Stimulated activated naive CD4-positive, alpha-beta T cell treated with Interleukin-2 at 50 U/mL for 16 hours (primary cell): ENCODE data around the gene ANKRD11.
"Not testable (repeated sequence)": the region's sequence is repeated elsewhere in the genome, so short reads cannot be mapped to it uniquely, and the experiment has no call there.

Experiments used
- DNase-seq: peaks from one replicate; lab custom pipeline; 2025; lab: John Stamatoyannopoulos, UW

Gene ANKRD11

DNA sequence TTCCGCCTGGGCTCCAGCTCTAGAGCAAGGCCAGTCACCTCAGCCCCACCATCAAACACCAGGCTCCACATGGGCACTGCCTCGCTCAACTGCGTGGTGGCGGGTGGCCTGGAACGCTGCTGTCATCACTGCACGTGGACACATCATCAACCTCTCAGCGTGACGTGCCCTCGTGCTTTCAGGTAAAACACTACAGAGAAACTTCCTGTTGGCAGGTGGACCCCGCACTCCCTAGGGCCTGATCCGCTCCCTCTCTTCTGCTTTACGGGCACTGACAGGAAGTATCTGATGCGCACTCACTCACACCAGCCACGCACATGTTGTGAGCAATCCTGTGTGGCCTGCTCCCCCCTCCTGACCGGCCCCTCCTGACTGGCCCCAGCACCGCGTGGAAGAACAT, 87.4 kb downstream of the ANKRD11 start:
- DNase-seq: no peak

DNA sequence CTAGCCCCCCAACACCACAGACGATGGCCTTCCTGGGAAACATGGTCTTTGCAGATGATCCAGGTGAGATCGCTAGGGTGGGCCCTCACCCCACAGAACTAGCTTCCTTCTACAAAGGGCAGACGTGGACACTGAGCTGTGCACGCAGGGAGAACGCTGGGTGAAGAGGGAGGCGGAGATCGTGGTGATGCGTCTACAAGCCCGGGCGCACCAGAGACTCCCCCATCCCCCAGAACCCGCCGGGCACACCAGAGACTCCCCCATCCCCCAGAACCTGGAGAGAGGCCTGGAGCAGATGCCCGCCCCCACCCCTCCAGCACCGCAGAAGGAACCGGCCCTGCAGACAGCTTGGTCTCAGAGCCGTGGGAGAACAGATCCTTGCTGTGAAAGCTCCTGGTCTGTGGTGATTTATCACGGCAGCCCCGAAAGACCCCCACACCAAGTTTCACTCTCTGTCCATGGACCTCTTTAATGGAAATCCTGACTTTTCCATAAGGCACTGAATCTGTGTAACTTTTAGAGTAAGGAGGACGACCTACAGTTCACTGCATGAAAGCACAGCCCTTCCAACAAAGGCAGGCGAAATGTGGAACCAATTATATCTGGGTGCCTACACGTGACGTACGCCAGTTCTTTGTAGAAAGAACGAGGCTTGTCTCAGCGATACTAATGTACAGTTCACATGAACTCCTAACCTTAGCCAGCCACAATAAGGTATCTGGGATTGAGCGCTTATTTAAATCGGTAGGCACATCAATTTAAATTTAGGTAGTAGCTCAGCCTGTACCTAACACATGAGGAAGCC, 88.5 kb downstream of the ANKRD11 start:
- DNase-seq: no peak

DNA sequence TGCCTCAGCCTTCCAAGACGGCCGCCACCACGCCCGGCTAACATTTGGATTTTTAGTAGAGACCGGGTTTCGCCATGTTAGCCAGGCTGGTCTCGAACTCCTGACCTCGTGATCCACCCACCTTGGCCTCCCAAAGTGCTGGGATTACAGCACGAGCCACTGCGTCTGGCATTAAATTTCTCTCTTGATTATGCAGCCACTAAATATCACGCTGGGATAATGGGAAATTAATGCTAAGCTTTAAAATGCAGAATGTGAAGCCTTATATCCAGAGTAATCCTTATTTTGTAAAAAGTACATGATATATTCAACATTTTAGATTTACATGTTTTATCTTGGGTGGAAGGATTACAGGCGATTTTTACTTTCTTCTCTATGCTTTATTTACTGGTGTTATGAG, 89.2 kb downstream of the ANKRD11 start:
- DNase-seq: no peak

DNA sequence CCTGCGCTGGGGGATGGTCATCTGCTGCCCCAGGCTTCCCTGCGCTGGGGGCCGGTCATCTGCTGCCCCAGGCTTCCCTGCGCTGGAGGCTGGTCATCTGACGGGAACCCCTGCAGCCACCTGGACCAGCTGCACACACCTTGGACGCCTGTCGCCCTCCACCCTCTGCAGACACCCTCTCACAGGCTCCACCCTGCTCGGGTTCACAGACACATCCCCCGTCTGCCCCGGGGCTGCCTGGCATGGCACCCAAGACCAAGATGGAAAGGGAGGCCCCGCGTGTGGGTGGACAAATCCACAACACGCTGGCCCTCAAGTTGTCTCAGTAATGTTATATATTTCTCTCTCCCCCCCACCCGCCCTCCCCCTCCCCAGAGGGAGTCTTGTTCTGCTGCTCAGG, 89.6 kb downstream of the ANKRD11 start:
- no peak for DNase-seq

DNA sequence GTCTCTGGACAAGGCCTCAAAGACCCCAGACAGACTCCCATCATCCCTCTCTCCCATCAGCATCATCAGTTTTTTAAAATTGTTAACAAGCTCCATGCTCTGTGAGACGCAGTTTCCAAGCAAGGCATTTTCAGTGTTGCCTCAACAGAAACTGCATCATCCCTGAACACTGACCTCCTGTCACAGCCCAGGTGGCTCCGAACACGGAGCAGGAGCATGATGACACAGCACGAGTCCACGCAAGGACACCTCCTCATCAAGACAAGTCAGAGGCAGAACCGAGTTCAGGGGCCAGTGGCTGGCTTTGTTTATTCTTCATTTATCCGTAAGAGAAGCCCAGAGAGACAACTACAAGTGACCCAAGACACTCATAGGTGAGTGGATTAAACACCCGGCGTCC, 91.4 kb downstream of the ANKRD11 start:
- DNase-seq: no peak

DNA sequence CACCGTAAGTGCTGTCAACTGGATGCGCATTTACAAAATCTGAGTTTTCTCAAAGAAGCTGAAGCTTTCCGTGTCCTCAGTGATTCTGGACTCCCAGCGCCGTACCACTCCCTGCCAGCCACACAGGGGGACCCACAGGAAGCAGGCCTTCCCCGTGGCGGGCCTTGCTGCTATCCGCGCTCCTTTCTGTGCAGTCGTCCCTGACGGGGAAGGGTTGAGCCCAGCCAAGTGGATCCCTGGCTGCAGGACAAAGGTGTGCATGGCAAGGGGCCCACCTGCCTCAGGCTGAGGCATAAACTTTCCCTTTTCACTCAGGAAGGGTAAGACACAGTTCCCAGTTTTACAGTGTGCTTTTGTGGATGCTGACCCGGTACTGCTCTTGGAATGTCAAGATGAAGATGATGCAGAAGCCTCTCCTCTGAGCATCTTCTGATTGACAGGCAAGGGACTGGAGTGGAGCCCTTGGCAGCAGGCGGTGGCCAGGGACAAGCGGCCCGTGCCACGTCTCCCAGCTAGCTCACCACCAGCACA, 93.0 kb downstream of the ANKRD11 start:
- DNase-seq: no peak

DNA sequence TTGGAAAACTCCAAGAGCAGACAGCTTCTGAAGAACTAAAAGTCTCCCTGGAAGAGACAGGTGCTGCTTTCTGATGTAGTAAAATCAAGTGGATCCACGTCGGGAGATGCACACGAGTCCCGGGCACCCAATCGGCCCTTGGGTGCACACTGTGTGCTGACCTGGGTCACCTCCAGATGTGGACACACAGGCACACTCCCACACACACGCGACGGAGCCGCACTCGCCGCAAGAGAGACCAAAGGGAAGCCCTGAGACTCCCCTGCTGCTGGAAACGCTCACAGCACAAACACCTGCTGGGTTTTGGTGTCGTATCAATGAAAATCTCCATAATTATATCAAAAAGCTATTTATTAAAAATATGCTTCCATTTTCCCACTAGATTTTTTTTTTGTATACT, 94.2 kb downstream of the ANKRD11 start:
- DNase-seq: no peak

DNA sequence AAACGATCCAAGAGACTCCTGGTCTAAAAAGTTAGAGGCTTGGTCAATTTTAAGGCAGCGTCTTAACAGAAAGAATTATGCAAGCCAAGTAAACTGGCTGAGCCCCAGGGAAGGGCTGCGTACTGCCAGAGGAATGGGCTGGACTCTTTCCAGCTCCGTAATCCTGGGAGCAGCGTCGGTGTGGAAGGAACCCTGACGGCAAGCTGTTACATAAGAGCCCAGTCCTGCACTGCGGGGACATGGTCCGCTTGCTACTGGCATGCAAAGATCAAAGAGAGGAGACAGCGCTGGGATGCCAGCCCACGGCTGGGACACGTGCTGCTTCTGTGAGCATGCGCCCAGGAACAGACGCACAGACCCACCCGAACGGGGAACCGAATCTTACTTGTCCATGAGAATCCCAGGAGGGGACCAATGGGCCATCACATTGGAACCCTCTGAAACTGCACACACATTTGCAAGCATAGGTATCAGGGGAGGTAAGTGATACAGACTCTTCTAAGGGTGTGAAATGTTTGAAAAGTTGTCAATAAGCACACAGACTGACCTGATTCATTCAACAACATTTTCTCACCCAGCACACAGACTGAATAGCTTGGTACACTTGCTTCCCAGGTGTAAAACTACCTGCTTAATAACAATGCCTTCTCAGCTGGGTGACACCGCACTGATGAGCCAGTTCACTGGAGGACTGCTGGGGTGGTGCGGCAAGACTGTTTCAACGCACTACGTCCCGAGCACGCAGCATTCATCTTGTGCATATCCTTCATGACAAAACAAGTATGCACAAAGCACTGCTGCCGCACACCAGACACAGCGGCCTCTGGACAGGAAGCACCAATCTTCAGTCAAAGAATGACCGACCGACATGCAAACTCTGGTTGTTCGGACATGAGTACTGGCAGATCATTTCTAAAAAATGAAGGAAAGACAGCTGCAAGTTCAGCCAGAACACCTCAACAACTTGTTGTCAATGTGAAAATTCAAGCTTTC, 94.9 kb downstream of the ANKRD11 start:
- no peak for DNase-seq

DNA sequence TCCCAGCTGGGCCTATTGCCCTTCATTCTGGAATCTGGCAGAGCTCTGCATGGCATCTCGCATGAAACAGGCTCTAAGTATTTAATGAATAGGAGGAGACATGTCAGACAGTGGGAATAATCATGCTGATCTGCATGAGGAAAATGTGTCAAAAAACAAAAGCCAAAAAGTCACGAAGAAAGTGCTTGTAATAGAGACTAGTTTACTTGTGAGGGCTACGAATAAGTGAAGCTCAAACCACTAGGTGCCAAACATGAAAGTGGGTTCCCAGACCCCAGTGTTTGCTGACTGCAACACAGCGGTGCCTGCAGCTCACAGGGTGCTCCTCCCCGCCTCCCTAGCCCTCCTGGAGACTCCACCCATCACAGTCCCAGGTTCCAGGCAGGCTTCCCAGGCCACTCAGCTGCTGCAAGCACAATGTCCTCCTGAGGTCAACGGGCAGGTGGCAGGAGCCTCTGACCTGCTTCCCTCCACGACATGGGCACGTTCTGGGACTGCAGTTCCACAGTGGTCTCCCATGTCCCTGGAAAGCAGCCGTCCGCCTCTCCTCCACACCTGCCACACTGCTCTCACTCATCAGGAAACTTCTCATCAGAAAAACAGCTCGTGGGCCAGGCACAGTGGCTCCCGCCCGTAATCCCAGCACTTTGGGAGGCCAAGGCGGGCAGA, 96.5 kb downstream of the ANKRD11 start:
- no peak for DNase-seq

DNA sequence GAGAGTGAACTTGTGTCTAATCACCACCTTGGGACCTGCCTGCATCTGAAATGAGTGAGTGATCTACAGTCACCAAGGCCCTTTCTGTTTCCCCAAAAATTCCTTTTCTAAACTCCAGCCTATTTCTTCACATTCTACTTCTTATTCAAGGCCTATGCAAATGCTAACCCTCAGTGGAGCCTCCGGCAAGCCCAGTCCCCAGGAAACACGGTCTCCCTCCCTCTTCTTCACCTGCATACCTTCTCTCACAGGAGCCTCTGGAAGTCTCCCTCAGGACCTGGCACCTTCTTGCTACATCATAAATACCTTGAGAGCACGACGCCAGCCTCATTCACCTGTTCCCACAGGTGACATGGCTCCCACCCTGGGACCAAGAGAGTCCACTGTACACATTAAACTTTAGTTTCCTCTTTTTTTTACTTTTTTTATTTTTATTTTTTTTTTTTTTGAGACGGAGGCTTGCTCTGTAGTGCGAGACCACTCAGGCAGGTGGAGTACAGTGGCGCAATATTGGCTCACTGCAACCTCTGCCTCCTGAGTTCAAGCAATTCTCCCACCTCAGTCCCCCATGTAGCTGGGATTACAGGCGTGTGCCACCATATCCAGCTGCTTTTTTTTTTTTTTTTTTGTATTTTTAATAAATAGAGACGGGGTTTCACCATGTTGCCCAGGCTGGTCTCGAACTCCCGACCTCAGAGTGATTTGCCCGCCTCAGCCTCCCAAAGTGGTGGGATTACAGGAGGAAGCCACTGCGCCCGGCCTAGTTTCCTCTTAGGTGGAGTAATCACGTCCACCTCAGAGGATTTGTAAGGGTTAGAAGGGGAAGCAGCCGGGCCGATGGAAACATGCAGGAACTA, 97.3 kb downstream of the ANKRD11 start:
- no peak for DNase-seq

DNA sequence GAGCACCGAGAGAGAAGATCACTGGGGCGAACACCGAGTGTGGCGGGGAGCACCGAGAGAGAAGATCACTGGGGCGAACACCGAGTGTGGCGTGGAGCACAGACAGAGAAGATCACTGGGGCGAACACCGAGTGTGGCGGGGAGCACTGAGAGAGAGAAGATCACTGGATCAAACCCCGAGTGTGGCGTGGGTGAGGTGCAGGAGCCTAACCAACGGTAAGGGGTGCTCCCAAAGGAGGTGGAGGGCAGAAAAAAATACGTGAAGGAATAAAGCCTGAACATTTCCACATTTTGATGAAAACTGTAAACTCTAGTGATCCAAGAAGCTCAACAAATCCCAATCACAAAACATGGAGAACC, 100.2 kb downstream of the ANKRD11 start:
- DNase-seq: not testable (repeated sequence)

DNA sequence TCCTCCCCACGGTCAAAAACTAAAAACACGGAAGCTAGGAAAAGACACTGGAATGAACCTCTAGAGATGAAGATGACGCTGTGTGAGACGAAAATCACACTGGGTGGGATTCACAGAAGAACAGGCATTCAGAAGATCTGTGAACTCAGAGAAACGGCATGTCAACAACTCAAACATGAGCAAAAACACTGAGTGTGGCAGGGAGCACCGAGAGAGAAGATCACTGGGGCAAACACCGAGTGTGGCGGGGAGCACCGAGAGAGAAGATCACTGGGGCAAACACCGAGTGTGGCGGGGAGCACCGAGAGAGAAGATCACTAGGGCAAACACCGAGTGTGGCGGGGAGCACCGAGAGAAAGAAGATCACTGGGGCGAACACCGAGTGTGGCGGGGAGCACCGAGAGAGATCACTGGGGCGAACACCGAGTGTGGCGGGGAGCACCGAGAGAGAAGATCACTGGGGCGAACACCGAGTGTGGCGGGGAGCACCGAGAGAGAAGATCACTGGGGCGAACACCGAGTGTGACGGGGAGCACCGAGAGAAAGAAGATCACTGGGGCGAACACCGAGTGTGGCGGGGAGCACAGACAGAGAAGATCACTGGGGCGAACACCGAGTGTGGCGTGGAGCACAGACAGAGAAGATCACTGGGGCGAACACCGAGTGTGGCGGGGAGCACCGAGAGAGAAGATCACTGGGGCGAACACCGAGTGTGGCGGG, 100.7 kb downstream of the ANKRD11 start:
- DNase-seq: not testable (repeated sequence)

DNA sequence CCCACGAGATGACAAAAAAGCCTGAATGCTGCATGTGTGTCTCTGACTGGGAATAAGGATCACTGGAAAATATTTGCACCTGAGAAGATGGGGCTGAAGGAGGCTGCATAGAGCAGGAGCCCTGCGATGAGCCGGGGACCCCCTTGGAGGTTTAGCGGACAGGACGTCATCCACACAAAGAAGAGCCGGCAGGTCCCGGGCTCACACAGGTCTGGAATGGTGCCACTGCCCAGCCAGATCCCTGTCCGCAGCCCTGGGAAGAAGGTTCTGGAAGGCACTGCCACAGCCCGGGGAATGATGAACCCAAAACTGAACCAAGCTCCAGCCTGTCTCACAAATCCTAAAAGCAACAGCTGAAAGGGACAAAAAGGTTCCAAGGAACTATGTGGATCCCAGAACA, 101.8 kb downstream of the ANKRD11 start:
- no peak for DNase-seq

DNA sequence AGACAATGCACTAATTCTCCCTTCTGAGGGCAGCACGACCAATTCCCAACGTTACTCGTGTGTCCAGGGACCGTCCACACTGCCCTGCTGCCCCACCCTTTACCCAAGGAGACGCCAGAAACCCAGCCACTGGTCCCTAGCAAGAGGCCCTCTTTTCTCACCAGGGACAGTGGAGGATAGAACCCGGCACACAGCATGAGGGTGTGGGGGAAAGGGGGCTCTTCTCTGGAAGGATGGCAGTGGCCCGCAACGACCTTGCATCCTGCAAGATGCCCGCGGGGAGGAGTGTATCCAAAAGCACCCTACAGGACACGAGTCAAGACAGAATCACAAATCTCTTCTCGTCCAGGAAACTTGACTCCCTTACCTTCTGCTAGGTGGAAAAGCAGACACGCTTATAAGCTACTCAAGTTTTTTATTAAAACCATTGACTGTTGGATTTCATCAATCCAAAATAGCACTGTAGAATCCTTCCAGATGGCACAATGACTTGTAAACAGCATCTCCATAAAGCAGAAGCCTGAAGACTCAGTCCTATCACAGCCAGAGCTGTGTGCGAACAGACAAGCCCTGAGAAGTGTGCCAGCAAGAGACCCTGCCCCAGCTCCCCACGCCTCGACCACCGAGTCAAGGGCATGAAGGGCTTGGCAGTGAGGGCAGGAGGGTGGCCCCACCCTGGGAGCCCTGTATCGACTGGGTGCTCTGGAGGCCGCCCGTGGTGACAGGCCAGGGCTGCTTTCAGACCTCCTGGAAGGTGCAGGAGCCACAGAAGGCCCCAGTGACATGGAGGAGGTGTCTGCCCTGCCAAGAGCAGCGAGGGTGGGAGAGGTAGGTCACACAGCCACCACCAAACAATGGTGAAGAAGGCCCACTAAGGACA, 103.8 kb downstream of the ANKRD11 start:
- DNase-seq: no peak

DNA sequence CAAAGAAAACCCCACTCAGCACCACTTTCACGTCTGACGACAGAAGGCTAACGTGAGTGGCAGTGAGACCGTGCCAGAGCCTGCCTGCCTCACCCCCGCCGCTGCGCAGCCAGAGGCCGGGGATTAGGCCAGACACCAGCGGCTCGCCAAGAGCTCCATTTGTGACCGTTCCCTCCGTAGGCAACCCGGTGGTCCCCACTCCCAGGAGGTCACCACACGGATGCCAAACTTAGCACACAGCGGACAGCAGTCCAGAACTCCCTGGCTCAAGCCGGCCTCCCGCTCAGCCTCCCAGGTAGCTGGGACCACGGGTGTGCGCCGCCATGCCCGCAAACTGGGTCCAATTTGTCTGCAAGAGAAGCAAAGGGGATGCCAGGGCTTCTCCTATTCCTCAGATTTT, 104.6 kb downstream of the ANKRD11 start:
- DNase-seq: no peak

DNA sequence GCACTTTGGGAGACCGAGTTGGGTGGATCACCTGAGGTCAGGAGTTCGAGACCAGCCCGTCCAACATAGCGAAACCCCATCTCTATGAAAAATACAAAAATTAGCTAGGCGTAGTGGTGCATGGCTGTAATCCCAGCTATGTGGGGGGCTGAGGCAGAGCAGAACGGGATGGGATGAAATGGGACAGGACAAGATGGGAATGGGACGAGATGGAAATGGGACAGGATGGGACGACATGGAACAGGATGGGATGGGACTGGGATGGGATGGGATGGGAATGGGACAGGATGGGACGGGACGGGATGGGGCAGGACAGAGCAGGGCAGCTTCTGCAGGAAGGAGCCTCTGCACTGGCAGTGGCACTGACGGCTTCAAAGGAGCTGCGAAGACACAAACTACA, 106.1 kb downstream of the ANKRD11 start:
- DNase-seq: no peak

DNA sequence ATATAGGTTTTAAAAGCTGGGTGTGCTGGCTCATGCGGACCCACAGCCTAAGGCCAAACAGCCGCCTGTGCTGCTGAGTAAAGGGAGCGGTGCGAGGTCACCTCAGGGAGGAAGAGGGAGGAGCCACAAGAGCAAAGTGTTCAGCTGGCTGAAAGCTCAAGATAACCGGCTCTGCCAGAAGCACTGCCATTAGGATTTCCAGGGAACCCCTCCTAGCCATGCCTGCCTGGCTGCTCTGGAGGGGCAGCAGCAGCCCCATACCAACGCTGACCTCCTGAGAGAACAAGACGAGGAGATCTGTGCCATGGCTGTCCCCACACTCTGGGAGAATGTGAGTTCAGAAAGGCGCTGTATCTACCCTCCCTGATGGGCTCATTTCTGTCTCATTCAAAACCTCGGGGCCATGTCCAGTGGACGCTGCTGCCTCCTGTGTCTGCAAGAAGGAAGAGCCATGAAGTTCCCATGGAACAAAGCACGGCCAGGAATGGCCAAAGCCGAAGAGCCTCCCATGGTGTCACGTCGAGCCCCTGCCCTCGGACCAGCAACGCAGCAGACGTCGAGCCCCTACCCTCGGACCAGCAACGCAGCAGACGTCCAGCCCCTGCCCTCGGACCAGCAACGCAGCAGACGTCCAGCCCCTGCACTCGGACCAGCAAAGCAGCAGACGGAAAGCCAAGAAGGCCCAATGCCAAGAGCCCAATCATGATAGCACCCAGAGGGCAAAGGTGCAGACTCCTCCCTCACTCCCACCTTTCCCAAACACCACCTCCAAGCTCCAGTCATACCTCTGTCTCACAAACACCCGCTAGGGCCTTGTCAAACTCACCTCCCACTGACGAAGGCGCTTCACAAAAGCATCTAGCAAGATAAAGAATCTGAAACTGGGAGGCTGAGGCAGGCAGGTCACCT, 107.0 kb downstream of the ANKRD11 start:
- DNase-seq: no peak

DNA sequence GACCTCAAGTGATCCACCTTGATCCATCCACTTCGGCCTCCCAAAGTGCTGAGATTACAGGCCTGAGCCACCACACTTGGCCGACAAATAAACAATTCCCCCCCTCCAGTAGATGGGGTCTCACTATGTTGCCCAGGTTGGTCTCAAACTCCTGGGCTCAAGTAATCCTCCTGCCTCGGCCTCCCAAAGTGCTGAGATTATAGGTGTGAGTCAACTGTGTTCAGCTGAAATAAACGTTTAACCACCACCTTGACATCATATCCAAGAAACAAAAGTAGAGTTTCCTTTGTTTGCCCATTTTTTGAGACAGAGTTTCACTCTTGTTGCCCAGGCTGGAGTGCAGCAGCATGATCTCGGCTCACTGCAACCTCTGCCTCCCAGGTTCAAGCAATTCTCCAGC, 107.8 kb downstream of the ANKRD11 start:
- DNase-seq: not testable (repeated sequence)

DNA sequence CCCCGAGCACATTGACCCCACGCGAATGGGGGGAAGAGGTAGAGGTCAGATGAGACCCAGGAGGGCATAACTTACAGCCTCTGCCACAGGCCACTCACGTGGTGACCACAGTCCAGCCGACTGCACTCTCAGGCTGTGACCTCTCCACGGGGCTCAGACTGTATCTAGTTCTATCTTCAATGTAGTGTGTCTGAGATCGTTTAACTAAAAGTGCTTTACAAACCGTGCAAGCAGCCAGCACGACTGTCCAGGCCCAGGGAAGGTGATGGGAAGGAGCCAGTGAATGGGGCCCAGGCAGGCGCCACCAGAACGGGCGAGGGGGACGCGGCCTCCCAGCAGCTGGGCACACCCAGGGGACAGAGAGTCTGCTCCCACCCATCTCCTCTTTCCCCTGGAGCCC, 108.6 kb downstream of the ANKRD11 start:
- DNase-seq: no peak
